Activated T-helper 1 cell treated with anti-CD3 and anti-CD28 coated beads, Interleukin-2, amount 50 U/mL, for 16 hours (primary cell): ENCODE data around the gene PCA3.

Experiments
- DNase-seq, 2 donors: peaks; one replicate each; pipeline ENCODE4 v3.0.0-alpha.2; 2020; ENCODE audit warnings: low read depth in 1 of 2, low spot score in 1 of 2

The PCA3 gene

DNA sequence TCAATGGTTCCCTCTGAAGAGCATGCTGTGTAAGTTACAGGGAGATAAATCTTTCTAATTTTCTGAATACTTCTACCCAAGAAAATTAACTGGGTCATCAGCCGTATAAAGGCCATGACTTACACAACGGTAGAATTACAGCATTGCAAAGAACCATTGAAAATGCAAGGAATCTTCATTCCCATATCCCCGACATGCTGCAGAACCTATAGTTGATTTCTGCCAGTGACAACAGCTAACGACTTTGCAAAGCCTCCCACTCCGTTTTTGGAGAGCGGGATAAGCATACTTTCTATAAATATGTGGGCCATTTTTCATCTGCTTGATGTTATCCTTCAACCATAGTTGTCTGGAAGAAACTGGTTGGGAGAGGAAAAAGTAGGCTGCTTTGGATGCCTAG, 56.2 kb downstream of the PCA3 start:
- no peak for DNase-seq

DNA sequence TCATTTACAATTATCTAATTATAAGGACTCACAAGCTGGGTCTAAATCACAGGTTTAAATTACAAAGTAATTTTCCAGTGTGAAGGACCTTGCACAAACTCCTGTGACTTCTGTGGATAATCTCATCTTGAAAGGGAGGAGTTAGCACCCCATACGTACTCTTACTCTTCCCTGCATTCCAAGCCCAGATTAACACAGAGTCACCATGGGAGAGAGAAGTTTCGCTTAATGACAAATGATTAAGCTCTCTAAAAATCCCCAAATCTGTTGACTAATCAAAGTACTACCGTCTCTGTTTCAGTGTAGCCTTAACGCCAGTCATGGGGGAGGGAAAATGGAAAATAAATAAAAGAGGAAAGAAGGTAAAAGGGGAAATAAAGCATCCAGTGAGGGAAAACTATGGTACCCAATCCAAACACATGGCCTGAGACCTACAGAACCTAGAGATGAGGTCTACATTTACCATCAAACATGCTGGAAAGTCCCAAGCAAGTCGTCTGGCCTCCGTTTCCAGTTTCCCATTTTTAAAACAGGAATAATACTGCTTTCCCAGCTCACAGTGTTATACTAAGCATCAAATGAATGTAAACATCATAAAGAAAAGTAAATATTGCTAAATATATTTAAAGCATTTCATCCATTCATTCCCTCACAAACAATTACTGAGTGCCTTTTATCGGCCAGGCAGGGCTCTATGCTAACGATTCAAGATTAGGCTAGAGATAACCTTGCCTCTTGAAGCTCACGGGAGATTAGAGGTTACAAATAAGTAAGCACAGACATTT, 63.2 kb downstream of the PCA3 start:
- DNase-seq = no peak

DNA sequence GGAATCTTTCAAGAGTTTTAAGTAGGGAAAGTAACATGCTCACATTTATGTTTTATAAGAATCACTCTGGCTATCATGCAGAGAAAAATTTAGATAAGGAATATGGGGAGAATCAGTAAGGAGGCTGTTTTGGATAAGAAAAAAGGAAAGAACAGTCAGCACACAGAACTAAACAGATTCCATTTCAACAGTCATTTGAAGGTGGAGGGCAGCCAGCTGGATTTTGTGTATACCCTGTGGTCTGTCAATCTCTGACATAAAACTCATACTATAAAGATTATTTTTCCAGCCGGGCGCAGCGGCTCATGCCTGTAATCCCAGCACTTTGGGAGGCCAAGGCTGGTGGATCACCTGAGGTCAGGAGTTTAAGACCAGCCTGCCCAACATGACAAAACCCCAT, 64.2 kb downstream of the PCA3 start:
- no peak for DNase-seq

DNA sequence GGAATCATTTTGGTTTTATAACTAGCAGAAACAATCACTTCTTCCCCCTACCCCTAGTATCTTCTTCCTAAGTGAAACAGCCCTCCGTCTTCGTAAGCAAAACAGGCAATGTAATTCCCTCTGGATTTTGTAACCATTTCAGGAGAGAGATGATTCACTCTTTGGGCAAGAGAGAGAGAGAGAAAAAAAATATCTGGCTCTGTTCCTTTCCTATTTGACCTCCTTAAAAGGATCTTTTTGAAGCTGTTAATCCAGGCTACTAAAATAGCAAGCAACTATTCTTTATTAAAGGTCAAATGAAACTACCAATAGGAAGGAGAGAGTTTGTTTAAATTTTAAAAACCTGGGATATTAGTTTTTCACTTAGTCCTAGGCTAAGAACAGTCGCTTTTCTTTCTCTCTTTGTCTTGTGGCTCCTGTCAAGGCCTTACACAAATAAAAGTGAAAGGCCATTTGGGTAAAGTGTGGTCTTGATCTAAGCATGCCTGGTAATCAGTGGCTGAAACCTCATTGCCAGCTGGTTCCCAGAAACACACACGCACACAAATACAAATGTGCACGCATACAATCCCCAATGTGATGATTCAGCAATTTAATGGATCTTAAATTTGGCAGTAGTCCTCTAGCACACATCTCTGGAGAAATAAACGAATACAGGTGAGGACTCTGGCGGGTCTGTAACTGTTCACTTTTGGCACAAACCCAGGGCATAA, 71.5 kb downstream of the PCA3 start:
- no peak for DNase-seq
